ENCODE results near the gene ZNF564.

The ZNF564 gene

DNA sequence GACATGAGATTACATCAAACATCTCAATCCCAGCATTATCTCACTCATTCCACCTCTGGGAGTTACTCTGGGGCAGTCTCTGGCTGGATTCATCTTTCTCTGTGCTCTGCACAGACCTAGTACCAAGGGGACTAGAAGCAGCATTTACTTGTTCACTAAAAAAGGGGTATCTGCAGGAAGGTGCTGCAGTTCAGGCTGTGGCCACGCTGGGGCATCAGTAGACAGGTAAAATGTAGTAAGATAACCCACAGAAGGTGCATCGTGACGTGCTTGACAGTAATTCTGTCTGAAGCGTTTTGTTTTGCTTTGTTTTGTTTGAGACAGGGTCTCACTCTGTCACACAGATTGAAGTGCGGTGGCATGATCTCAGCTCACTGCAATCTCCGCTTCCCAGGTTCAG lies 29.3 kb downstream of the ZNF564 start:
- peaks cover 27% of the 10 kb centered on the region for H3K36me3 ChIP-seq (ENCODE audit: low read length)
- TF ChIP-seq, protein P1, sequence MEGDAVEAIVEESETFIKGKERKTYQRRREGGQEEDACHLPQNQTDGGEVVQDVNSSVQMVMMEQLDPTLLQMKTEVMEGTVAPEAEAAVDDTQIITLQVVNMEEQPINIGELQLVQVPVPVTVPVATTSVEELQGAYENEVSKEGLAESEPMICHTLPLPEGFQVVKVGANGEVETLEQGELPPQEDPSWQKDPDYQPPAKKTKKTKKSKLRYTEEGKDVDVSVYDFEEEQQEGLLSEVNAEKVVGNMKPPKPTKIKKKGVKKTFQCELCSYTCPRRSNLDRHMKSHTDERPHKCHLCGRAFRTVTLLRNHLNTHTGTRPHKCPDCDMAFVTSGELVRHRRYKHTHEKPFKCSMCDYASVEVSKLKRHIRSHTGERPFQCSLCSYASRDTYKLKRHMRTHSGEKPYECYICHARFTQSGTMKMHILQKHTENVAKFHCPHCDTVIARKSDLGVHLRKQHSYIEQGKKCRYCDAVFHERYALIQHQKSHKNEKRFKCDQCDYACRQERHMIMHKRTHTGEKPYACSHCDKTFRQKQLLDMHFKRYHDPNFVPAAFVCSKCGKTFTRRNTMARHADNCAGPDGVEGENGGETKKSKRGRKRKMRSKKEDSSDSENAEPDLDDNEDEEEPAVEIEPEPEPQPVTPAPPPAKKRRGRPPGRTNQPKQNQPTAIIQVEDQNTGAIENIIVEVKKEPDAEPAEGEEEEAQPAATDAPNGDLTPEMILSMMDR (IDR thresholded peaks at IDR 0.05; ENCODE audit: insufficient read depth, low read length, poor library complexity, severe bottlenecking) = peak; percentile 39
- TF ChIP-seq EZH2phosphoT487 (conservative IDR thresholded peaks at IDR 0.05; ENCODE audit: low read length) = no peak
- H3K9me2 ChIP-seq (replicated peaks; ENCODE audit: insufficient read depth, low read length) = no peaks in the 10 kb centered on the region
- no peak overlapping the region for H2AFZ ChIP-seq (ENCODE audit: low read depth, low read length, severe bottlenecking)
- H3K9ac ChIP-seq (ENCODE audit: low read length) = no peak overlapping the region
- H3K79me2 ChIP-seq (ENCODE audit: insufficient read depth, low read length) = no peaks in the 10 kb centered on the region
- H3K9me3 ChIP-seq (ENCODE audit: insufficient read depth, low read length) = peaks cover 55% of the 10 kb centered on the region
- H3K4me2 ChIP-seq (ENCODE audit: low read depth, low read length, poor library complexity, severe bottlenecking) = no peak overlapping the region
- no peak overlapping the region for H3K27ac ChIP-seq (ENCODE audit: low read depth, low read length)
- H3K27me3 ChIP-seq (ENCODE audit: low read length) = no peaks in the 10 kb centered on the region
- no peaks in the 10 kb centered on the region for H4K20me1 ChIP-seq (ENCODE audit: low read depth, low read length)
- no peak overlapping the region for H3K4me3 ChIP-seq (ENCODE audit: insufficient read depth, low read length, poor library complexity, severe bottlenecking)
- no peaks in the 10 kb centered on the region for H3F3A ChIP-seq (ENCODE audit: insufficient read depth)

GRCh38 chr19:12513531-12514061 lies 37.7 kb downstream of the ZNF564 start:
- no peak for TF ChIP-seq EZH2phosphoT487 (conservative IDR thresholded peaks at IDR 0.05; ENCODE audit: low read length)
- TF ChIP-seq, protein P1 (IDR thresholded peaks at IDR 0.05; ENCODE audit: insufficient read depth, low read length, poor library complexity, severe bottlenecking) = no peak
- no peak overlapping the region for H3K9ac ChIP-seq (ENCODE audit: low read length)
- no peaks in the 10 kb centered on the region for H3F3A ChIP-seq (ENCODE audit: insufficient read depth)
- no peaks in the 10 kb centered on the region for H3K9me3 ChIP-seq (ENCODE audit: insufficient read depth, low read length)
- H4K20me1 ChIP-seq (ENCODE audit: low read depth, low read length) = no peaks in the 10 kb centered on the region
- H3K4me3 ChIP-seq (ENCODE audit: insufficient read depth, low read length, poor library complexity, severe bottlenecking) = no peak overlapping the region
- H3K36me3 ChIP-seq (ENCODE audit: low read length) = no peaks in the 10 kb centered on the region
- no peaks in the 10 kb centered on the region for H3K79me2 ChIP-seq (ENCODE audit: insufficient read depth, low read length)
- no peaks in the 10 kb centered on the region for H3K27me3 ChIP-seq (ENCODE audit: low read length)
- no peak overlapping the region for H3K27ac ChIP-seq (ENCODE audit: low read depth, low read length)
- no peak overlapping the region for H3K4me2 ChIP-seq (ENCODE audit: low read depth, low read length, poor library complexity, severe bottlenecking)
- no peak overlapping the region for H2AFZ ChIP-seq (ENCODE audit: low read depth, low read length, severe bottlenecking)
- no peaks in the 10 kb centered on the region for H3K9me2 ChIP-seq (replicated peaks; ENCODE audit: insufficient read depth, low read length)

GRCh38 chr19:12497032-12497431 lies 54.2 kb downstream of the ZNF564 start:
- H3K4me2 ChIP-seq (ENCODE audit: low read depth, low read length, poor library complexity, severe bottlenecking) = no peak overlapping the region
- H3K4me3 ChIP-seq (ENCODE audit: insufficient read depth, low read length, poor library complexity, severe bottlenecking) = no peak overlapping the region
- 0 out of 2 replicates have a peak, but pooled peaks cover 3% of the 10 kb centered on the region for H3K36me3 ChIP-seq (ENCODE audit: low read length)
- no peaks in the 10 kb centered on the region for H3K9me2 ChIP-seq (replicated peaks; ENCODE audit: insufficient read depth, low read length)
- no peaks in the 10 kb centered on the region for H3K27me3 ChIP-seq (ENCODE audit: low read length)
- no peak overlapping the region for H3K27ac ChIP-seq (ENCODE audit: low read depth, low read length)
- no peaks in the 10 kb centered on the region for H4K20me1 ChIP-seq (ENCODE audit: low read depth, low read length)
- no peaks in the 10 kb centered on the region for H3F3A ChIP-seq (ENCODE audit: insufficient read depth)
- TF ChIP-seq, protein P1 (IDR thresholded peaks at IDR 0.05; ENCODE audit: insufficient read depth, low read length, poor library complexity, severe bottlenecking) = no peak
- no peak overlapping the region for H2AFZ ChIP-seq (ENCODE audit: low read depth, low read length, severe bottlenecking)
- H3K9me3 ChIP-seq (ENCODE audit: insufficient read depth, low read length) = no peaks in the 10 kb centered on the region
- H3K9ac ChIP-seq (ENCODE audit: low read length) = no peak overlapping the region
- H3K79me2 ChIP-seq (ENCODE audit: insufficient read depth, low read length) = no peaks in the 10 kb centered on the region

All from SU-DHL-6 (cell line).